SK-N-SH treated with all-trans-retinoic acid at 6 μM for 48 hours (cell line): Measurements from ENCODE around the gene CORT.
A peak's percentile ranks its signal among the peaks of the same experiment; 100 is the strongest.

Experiments used
- ATAC-seq: fragments of 200-7000 bp; cut with Tn5 transposase; 3 replicates; pipeline ENCODE4 v1.9.1; 2020; ENCODE audit warnings: mild to moderate bottlenecking, moderate library complexity
- ARNTL ChIP-seq: fragments of 450-650 bp; formaldehyde crosslinking; IDR thresholded peaks from 2 replicates; pipeline ENCODE4 v1.5.0; 2020; ENCODE audit warnings: low read depth, mild to moderate bottlenecking, moderate library complexity, borderline replicate concordance
- BACH2 ChIP-seq: fragments of 250-450 bp; sonication (Bioruptor Pico); IDR thresholded peaks from 2 replicates; pipeline ENCODE4 v1.9.0; 2021; ENCODE audit warnings: mild to moderate bottlenecking, borderline replicate concordance
- CSDC2 ChIP-seq: fragments of 250-450 bp; sonication (Bioruptor Pico); IDR thresholded peaks from 2 replicates; pipeline ENCODE4 v1.5.0; 2020; ENCODE audit warnings: mild to moderate bottlenecking, moderate library complexity
- CSRNP3 ChIP-seq: fragments of 250-450 bp; sonication (Bioruptor Pico); IDR thresholded peaks from 2 replicates; pipeline ENCODE4 v1.5.1; 2021; ENCODE audit warnings: mild to moderate bottlenecking, moderate library complexity
- ESRRG ChIP-seq: fragments of 250-450 bp; sonication (Bioruptor Pico); IDR thresholded peaks from 2 replicates; pipeline ENCODE4 v1.6.1; 2021; ENCODE audit warnings: mild to moderate bottlenecking
- GLIS3 ChIP-seq: fragments of 250-450 bp; sonication (Bioruptor Pico); IDR thresholded peaks from 2 replicates; pipeline ENCODE4 v1.5.0; 2020; ENCODE audit warnings: mild to moderate bottlenecking, moderate library complexity
- ISL1 ChIP-seq: fragments of 250-450 bp; sonication (Bioruptor Pico); IDR thresholded peaks from 2 replicates; pipeline ENCODE4 v2.1.2; 2022; ENCODE audit warnings: mild to moderate bottlenecking, moderate library complexity
- OSR1 ChIP-seq: fragments of 250-450 bp; sonication (Bioruptor Pico); IDR thresholded peaks from 2 replicates; pipeline ENCODE4 v1.8.0; 2022; ENCODE audit warnings: moderate library complexity, mild to moderate bottlenecking, inconsistent platforms
- PPARA ChIP-seq: fragments of 250-450 bp; sonication (Bioruptor Pico); IDR thresholded peaks from 2 replicates; pipeline ENCODE4 v1.5.0; 2020; ENCODE audit warnings: mild to moderate bottlenecking, borderline replicate concordance
- RARB ChIP-seq: fragments of 250-450 bp; sonication (Bioruptor Pico); IDR thresholded peaks from 2 replicates; pipeline ENCODE4 v1.8.0; 2021; ENCODE audit warnings: mild to moderate bottlenecking, moderate library complexity
- SNAI2 ChIP-seq: fragments of 250-450 bp; sonication (Bioruptor Pico); IDR thresholded peaks from 2 replicates; pipeline ENCODE4 v1.5.0; 2020; ENCODE audit warnings: mild to moderate bottlenecking, moderate library complexity
- TCF4 ChIP-seq: fragments of 250-450 bp; sonication (Bioruptor Pico); IDR thresholded peaks from 2 replicates; pipeline ENCODE4 v1.8.0; 2021; ENCODE audit warnings: mild to moderate bottlenecking, moderate library complexity, borderline replicate concordance
- TOX ChIP-seq: fragments of 250-450 bp; sonication (Bioruptor Pico); IDR thresholded peaks from 2 replicates; pipeline ENCODE4 v1.8.0; 2021; ENCODE audit warnings: mild to moderate bottlenecking, moderate library complexity, borderline replicate concordance
- ZC3H10 ChIP-seq: fragments of 250-450 bp; sonication (Bioruptor Pico); IDR thresholded peaks from 2 replicates; pipeline ENCODE4 v1.5.1; 2021; ENCODE audit warnings: mild to moderate bottlenecking, moderate library complexity
- ZFP3 ChIP-seq: fragments of 250-450 bp; sonication (Bioruptor Pico); IDR thresholded peaks from 2 replicates; pipeline ENCODE4 v1.5.0; 2020; ENCODE audit warnings: mild to moderate bottlenecking, moderate library complexity
- ZFP30 ChIP-seq: fragments of 450-650 bp; formaldehyde crosslinking; IDR thresholded peaks from 2 replicates; pipeline ENCODE4 v1.5.0; 2022; ENCODE audit warnings: mild to moderate bottlenecking, moderate library complexity
- ZNF565 ChIP-seq: fragments of 450-650 bp; formaldehyde crosslinking; conservative IDR thresholded peaks from 2 replicates; pipeline ENCODE4 v1.5.0; 2020; ENCODE audit warnings: low read depth, mild to moderate bottlenecking, moderate library complexity
- ZNF70 ChIP-seq: fragments of 450-650 bp; formaldehyde crosslinking; IDR thresholded peaks from 2 replicates; pipeline ENCODE4 v1.5.0; 2020; ENCODE audit warnings: mild to moderate bottlenecking, moderate library complexity
- ZNF8 ChIP-seq: fragments of 450-650 bp; formaldehyde crosslinking; IDR thresholded peaks from 2 replicates; pipeline ENCODE4 v1.5.0; 2020; ENCODE audit warnings: mild to moderate bottlenecking, moderate library complexity
- TF ChIP-seq, protein P1 (sequence below): fragments of 250-450 bp; sonication (Bioruptor Pico); IDR thresholded peaks from 2 replicates; pipeline ENCODE4 v1.8.0; 2021; ENCODE audit warnings: low read depth, mild to moderate bottlenecking, moderate library complexity, borderline replicate concordance
- TF ChIP-seq, protein P2 (sequence below): fragments of 250-450 bp; sonication (Bioruptor Pico); IDR thresholded peaks from 2 replicates; pipeline ENCODE4 v1.8.0; 2020; ENCODE audit warnings: mild to moderate bottlenecking, moderate library complexity, borderline replicate concordance
- TF ChIP-seq, protein P3 (sequence below): fragments of 250-450 bp; sonication (Bioruptor Pico); IDR thresholded peaks from 2 replicates; pipeline ENCODE4 v1.5.1; 2020; ENCODE audit warnings: low read depth, mild to moderate bottlenecking, moderate library complexity
- TF ChIP-seq, protein P4 (sequence below): fragments of 250-450 bp; sonication (Bioruptor Pico); IDR thresholded peaks from 2 replicates; pipeline ENCODE4 v1.5.0; 2020; ENCODE audit warnings: mild to moderate bottlenecking, moderate library complexity

The CORT gene

DNA sequence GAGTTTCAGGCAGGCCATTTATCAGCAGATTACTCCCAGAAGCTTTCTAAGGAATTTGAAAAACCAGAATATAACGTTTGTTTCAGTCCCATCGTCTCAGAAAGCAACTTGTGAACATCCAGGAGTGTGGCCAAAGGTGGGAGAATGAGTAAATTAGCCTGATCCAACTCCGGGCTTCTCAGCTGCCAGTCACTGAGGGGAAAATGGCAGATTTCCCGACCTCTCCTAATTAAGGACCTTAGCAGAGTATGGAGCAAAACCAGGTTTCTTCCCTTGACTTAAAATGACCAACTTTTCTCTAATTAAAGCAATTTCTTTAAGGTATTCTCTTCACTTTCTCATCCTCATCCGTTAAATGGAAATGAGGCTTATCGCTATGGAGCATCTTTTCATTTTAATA, 1.0 kb downstream of the CORT start:
- ATAC-seq, result peak; percentile 30
- TF ChIP-seq ZFP30 (no peak), ZC3H10 (CRISPR knock-in tag) (no peak), CSDC2 (no peak), ZFP3 (CRISPR knock-in tag) (no peak), ZNF565 (CRISPR knock-in tag) (no peak), SNAI2 (CRISPR knock-in tag) (no peak), PPARA (CRISPR knock-in tag) (no peak), BACH2 (CRISPR knock-in tag) (no peak), ZNF8 (CRISPR knock-in tag) (no peak), ISL1 (CRISPR knock-in tag) (no peak), RARB (no peak), ARNTL (CRISPR knock-in tag) (no peak), ZNF70 (CRISPR knock-in tag) (no peak), GLIS3 (no peak), TOX (no peak), ESRRG (CRISPR knock-in tag) (no peak)
- TF ChIP-seq, protein P1, sequence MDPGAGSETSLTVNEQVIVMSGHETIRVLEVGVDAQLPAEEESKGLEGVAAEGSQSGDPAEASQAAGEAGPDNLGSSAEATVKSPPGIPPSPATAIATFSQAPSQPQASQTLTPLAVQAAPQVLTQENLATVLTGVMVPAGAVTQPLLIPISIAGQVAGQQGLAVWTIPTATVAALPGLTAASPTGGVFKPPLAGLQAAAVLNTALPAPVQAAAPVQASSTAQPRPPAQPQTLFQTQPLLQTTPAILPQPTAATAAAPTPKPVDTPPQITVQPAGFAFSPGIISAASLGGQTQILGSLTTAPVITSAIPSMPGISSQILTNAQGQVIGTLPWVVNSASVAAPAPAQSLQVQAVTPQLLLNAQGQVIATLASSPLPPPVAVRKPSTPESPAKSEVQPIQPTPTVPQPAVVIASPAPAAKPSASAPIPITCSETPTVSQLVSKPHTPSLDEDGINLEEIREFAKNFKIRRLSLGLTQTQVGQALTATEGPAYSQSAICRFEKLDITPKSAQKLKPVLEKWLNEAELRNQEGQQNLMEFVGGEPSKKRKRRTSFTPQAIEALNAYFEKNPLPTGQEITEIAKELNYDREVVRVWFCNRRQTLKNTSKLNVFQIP (CRISPR knock-in tag), result no peak
- TF ChIP-seq, protein P2, sequence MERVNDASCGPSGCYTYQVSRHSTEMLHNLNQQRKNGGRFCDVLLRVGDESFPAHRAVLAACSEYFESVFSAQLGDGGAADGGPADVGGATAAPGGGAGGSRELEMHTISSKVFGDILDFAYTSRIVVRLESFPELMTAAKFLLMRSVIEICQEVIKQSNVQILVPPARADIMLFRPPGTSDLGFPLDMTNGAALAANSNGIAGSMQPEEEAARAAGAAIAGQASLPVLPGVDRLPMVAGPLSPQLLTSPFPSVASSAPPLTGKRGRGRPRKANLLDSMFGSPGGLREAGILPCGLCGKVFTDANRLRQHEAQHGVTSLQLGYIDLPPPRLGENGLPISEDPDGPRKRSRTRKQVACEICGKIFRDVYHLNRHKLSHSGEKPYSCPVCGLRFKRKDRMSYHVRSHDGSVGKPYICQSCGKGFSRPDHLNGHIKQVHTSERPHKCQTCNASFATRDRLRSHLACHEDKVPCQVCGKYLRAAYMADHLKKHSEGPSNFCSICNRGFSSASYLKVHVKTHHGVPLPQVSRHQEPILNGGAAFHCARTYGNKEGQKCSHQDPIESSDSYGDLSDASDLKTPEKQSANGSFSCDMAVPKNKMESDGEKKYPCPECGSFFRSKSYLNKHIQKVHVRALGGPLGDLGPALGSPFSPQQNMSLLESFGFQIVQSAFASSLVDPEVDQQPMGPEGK, result no peak
- TF ChIP-seq, protein P3, sequence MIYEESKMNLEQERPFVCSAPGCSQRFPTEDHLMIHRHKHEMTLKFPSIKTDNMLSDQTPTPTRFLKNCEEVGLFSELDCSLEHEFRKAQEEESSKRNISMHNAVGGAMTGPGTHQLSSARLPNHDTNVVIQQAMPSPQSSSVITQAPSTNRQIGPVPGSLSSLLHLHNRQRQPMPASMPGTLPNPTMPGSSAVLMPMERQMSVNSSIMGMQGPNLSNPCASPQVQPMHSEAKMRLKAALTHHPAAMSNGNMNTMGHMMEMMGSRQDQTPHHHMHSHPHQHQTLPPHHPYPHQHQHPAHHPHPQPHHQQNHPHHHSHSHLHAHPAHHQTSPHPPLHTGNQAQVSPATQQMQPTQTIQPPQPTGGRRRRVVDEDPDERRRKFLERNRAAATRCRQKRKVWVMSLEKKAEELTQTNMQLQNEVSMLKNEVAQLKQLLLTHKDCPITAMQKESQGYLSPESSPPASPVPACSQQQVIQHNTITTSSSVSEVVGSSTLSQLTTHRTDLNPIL (CRISPR knock-in tag), result no peak
- TF ChIP-seq, protein P4, sequence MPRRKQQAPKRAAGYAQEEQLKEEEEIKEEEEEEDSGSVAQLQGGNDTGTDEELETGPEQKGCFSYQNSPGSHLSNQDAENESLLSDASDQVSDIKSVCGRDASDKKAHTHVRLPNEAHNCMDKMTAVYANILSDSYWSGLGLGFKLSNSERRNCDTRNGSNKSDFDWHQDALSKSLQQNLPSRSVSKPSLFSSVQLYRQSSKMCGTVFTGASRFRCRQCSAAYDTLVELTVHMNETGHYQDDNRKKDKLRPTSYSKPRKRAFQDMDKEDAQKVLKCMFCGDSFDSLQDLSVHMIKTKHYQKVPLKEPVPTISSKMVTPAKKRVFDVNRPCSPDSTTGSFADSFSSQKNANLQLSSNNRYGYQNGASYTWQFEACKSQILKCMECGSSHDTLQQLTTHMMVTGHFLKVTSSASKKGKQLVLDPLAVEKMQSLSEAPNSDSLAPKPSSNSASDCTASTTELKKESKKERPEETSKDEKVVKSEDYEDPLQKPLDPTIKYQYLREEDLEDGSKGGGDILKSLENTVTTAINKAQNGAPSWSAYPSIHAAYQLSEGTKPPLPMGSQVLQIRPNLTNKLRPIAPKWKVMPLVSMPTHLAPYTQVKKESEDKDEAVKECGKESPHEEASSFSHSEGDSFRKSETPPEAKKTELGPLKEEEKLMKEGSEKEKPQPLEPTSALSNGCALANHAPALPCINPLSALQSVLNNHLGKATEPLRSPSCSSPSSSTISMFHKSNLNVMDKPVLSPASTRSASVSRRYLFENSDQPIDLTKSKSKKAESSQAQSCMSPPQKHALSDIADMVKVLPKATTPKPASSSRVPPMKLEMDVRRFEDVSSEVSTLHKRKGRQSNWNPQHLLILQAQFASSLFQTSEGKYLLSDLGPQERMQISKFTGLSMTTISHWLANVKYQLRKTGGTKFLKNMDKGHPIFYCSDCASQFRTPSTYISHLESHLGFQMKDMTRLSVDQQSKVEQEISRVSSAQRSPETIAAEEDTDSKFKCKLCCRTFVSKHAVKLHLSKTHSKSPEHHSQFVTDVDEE (CRISPR knock-in tag), result no peak

GRCh38 chr1:10451287-10451686, 1.5 kb downstream of the CORT start:
- TF ChIP-seq GLIS3, result no peak
- TF ChIP-seq SNAI2 (CRISPR knock-in tag), result no peak
- no peak for TF ChIP-seq OSR1 (CRISPR knock-in tag)
- TF ChIP-seq TCF4 (CRISPR knock-in tag), result no peak
- TF ChIP-seq, protein P2, result no peak
- TF ChIP-seq BACH2 (CRISPR knock-in tag), result no peak
- no peak for TF ChIP-seq ISL1 (CRISPR knock-in tag)
- TF ChIP-seq, protein P3 (CRISPR knock-in tag), result no peak
- no peak for TF ChIP-seq CSRNP3 (CRISPR knock-in tag)
- no peak for TF ChIP-seq ZNF70 (CRISPR knock-in tag)
- TF ChIP-seq TOX, result no peak
- TF ChIP-seq ZNF565 (CRISPR knock-in tag), result no peak
- no peak for TF ChIP-seq ZFP30
- no peak for TF ChIP-seq ESRRG (CRISPR knock-in tag)
- TF ChIP-seq, protein P1 (CRISPR knock-in tag), result no peak
- no peak for TF ChIP-seq RARB
- peak; percentile 81 for ATAC-seq
